HTR-8/SVneo (cell line): ENCODE measurements around the gene FMNL1.
A peak's percentile ranks its signal among the peaks of the same experiment; 100 is the strongest.

Experiments used
- DNase-seq: peaks from one replicate; pipeline ENCODE4 v3.0.0; 2011; ENCODE audit warnings: low spot score, mixed read lengths; ENCODE audit not compliant: insufficient read length
- FAIRE-seq: peaks from 2 replicates; lab custom pipeline; 2011; peaks lifted over from hg19 to GRCh38; lab: Jason Lieb, UNC

Gene FMNL1

GRCh38 chr17:45232514-45233422 lies 11.1 kb downstream of the FMNL1 start:
- no peak for DNase-seq
- FAIRE-seq, result peak; percentile 72

- no peak for DNase-seq
Observed at GRCh38 chr17:45233423-45233924, 11.8 kb downstream of the FMNL1 start.

GRCh38 chr17:45234641-45235415 lies 13.1 kb downstream of the FMNL1 start:
- FAIRE-seq (no peak), DNase-seq (peak; percentile 61)

More at GRCh38 chr17:45233423-45233924, 11.8 kb downstream of the FMNL1 start:
- no peak for FAIRE-seq

GRCh38 chr17:45235416-45236281 lies 14.0 kb downstream of the FMNL1 start:
- peak; percentile 89 for FAIRE-seq

GRCh38 chr17:45236282-45236606 lies 14.6 kb downstream of the FMNL1 start:
- FAIRE-seq (no peak), DNase-seq (no peak)

More at GRCh38 chr17:45235416-45236281, 14.0 kb downstream of the FMNL1 start:
- peak; percentile 83 for DNase-seq

- DNase-seq (no peak), FAIRE-seq (peak; percentile 79)
Observed at GRCh38 chr17:45237686-45238085, 16.0 kb downstream of the FMNL1 start.

GRCh38 chr17:45238155-45238774 lies 16.6 kb downstream of the FMNL1 start:
- no peak for FAIRE-seq

GRCh38 chr17:45240905-45241327 lies 19.2 kb downstream of the FMNL1 start:
- FAIRE-seq (no peak), DNase-seq (no peak)

More at GRCh38 chr17:45238155-45238774, 16.6 kb downstream of the FMNL1 start:
- no peak for DNase-seq

GRCh38 chr17:45241328-45242028 lies 19.8 kb downstream of the FMNL1 start:
- no peak for FAIRE-seq

GRCh38 chr17:45242029-45242414 lies 20.3 kb downstream of the FMNL1 start:
- FAIRE-seq (no peak), DNase-seq (no peak)

More at GRCh38 chr17:45241328-45242028, 19.8 kb downstream of the FMNL1 start:
- DNase-seq, result no peak

- DNase-seq (no peak), FAIRE-seq (peak; percentile 80)
Observed at GRCh38 chr17:45243750-45244149, 22.1 kb downstream of the FMNL1 start.

GRCh38 chr17:45244725-45245656 lies 23.3 kb downstream of the FMNL1 start:
- DNase-seq, result no peak
- FAIRE-seq, result no peak

GRCh38 chr17:45246338-45246737 lies 24.7 kb downstream of the FMNL1 start:
- FAIRE-seq (no peak), DNase-seq (no peak)

GRCh38 chr17:45246861-45247428 lies 25.3 kb downstream of the FMNL1 start:
- FAIRE-seq (peak; percentile 66), DNase-seq (no peak)

- FAIRE-seq (peak; percentile 98), DNase-seq (peak; percentile 98)
Observed at GRCh38 chr17:45247429-45248131, 25.9 kb downstream of the FMNL1 start.

GRCh38 chr17:45248132-45248957 lies 26.7 kb downstream of the FMNL1 start:
- peak; percentile 76 for DNase-seq

More at GRCh38 chr17:45248132-45248957, 26.7 kb downstream of the FMNL1 start:
- no peak for FAIRE-seq
